WTC11 (cell line): ENCODE results near the gene NFATC3. TPM values are rescaled to one million over a fixed set of nuclear protein-coding genes. Genes with fewer than 3 reads are reported as not detected.
A peak's percentile ranks its signal among the peaks of the same experiment; 100 is the strongest.

Experiments used
- ATAC-seq: fragments of 200-7000 bp; cut with Tn5 transposase; 2 replicates; pipeline ENCODE4 v1.10.0; 2021; ENCODE audit warnings: mild to moderate bottlenecking, moderate library complexity
- Bru-seq: library from RNA; stranded (reverse); fragments of 400-500 nt; gene quantifications from one replicate; lab custom pipeline; 2021; lab: Mats Ljungman, UMichigan
- CTCF ChIA-PET: fragments of 300-600 bp; sonication (Branson Sonifier 250); formaldehyde crosslinking; loops from one replicate; lab custom pipeline; 2021; ENCODE audit warnings: antibody characterized with exemption; lab: Charles Lee
- POLR2A ChIA-PET: fragments of 350-600 bp; sonication (Branson Sonifier 250); formaldehyde crosslinking; loops from one replicate; lab custom pipeline; 2021; ENCODE audit warnings: antibody characterized with exemption; lab: Charles Lee
- DNase-seq: peaks from one replicate; pipeline ENCODE4 v3.0.0; 2021; ENCODE audit warnings: low spot score
- H3K27ac Mint-ChIP-seq: 2 replicates; pipeline ENCODE4 v1.8.0; 2021; ENCODE audit warnings: mixed read lengths
- H3K27me3 Mint-ChIP-seq: 2 replicates; pipeline ENCODE4 v1.8.0; 2021; ENCODE audit warnings: low read depth, mild to moderate bottlenecking, moderate library complexity, mixed read lengths
- H3K36me3 Mint-ChIP-seq: 2 replicates; pipeline ENCODE4 v1.8.0; 2021; ENCODE audit warnings: mixed read lengths
- H3K4me1 Mint-ChIP-seq: 2 replicates; pipeline ENCODE4 v1.8.0; 2022; ENCODE audit warnings: mixed read lengths
- H3K4me3 Mint-ChIP-seq: 2 replicates; pipeline ENCODE4 v1.8.0; 2021; ENCODE audit warnings: mild to moderate bottlenecking, moderate library complexity, mixed read lengths
- H3K9me3 Mint-ChIP-seq: 2 replicates; pipeline ENCODE4 v1.8.0; 2021; ENCODE audit warnings: mixed read lengths
- ATF1 ChIP-seq: sonication (generic); formaldehyde crosslinking; IDR thresholded peaks from 2 replicates; pipeline ENCODE4 v1.8.1; 2023; ENCODE audit warnings: mild to moderate bottlenecking, moderate library complexity, missing genetic modification reagents
- CREM ChIP-seq: sonication (generic); formaldehyde crosslinking; IDR thresholded peaks from 2 replicates; pipeline ENCODE4 v1.8.1; 2022; ENCODE audit warnings: mild to moderate bottlenecking, missing genetic modification reagents, moderate library complexity
- ELF4 ChIP-seq: sonication (generic); formaldehyde crosslinking; IDR thresholded peaks from 2 replicates; pipeline ENCODE4 v1.8.1; 2022; ENCODE audit warnings: low read depth, mild to moderate bottlenecking, moderate library complexity, missing genetic modification reagents
- FOXK1 ChIP-seq: sonication (generic); formaldehyde crosslinking; IDR thresholded peaks from 2 replicates; pipeline ENCODE4 v1.8.0; 2022; ENCODE audit warnings: mild to moderate bottlenecking, moderate library complexity, missing genetic modification reagents
- FOXP1 ChIP-seq: sonication (generic); formaldehyde crosslinking; IDR thresholded peaks from 2 replicates; pipeline ENCODE4 v1.8.0; 2022; ENCODE audit warnings: missing genetic modification reagents, mild to moderate bottlenecking, moderate library complexity, borderline replicate concordance
- GABPB1 ChIP-seq: sonication (generic); formaldehyde crosslinking; IDR thresholded peaks from 2 replicates; pipeline ENCODE4 v1.8.1; 2023; ENCODE audit warnings: mild to moderate bottlenecking, missing genetic modification reagents
- JUN ChIP-seq: sonication (generic); formaldehyde crosslinking; IDR thresholded peaks from 2 replicates; pipeline ENCODE4 v1.8.0; 2023; ENCODE audit warnings: mild to moderate bottlenecking, missing genetic modification reagents
- MYBL2 ChIP-seq: sonication (generic); formaldehyde crosslinking; IDR thresholded peaks from 2 replicates; pipeline ENCODE4 v1.8.1; 2023; ENCODE audit warnings: mild to moderate bottlenecking, moderate library complexity, missing genetic modification reagents
- NFYB ChIP-seq: sonication (generic); formaldehyde crosslinking; conservative IDR thresholded peaks from 2 replicates; pipeline ENCODE4 v1.8.0; 2022; ENCODE audit warnings: low read depth, missing genetic modification reagents
- SP1 ChIP-seq: sonication (generic); formaldehyde crosslinking; conservative IDR thresholded peaks from 2 replicates; pipeline ENCODE4 v1.8.1; 2022; ENCODE audit warnings: missing genetic modification reagents
- ZNF121 ChIP-seq: sonication (generic); formaldehyde crosslinking; IDR thresholded peaks from 2 replicates; pipeline ENCODE4 v1.8.0; 2023; ENCODE audit warnings: missing genetic modification reagents
- ZNF396 ChIP-seq: fragments of 250-450 bp; sonication (Bioruptor Pico); IDR thresholded peaks from 2 replicates; pipeline ENCODE4 v1.8.0; 2021; ENCODE audit warnings: mild to moderate bottlenecking, moderate library complexity, borderline replicate concordance
- ZNF671 ChIP-seq: fragments of 250-450 bp; sonication (Bioruptor Pico); IDR thresholded peaks from 2 replicates; pipeline ENCODE4 v1.8.0; 2021; ENCODE audit warnings: mild to moderate bottlenecking
- long read RNA-seq, 3 experiments: library from RNA in 1 of 3; library from capped mRNA in 1 of 3; library from polyadenylated mRNA in 1 of 3; unstranded in 2 of 3; stranded (forward) in 1 of 3; transcript quantifications; one replicate each; pipeline ENCODE4 v2.0.0, GENCODE V29; 2021
- total RNA-seq: library from RNA; stranded (reverse); gene quantifications from 3 replicates; pipeline ENCODE4 v1.2.3, GENCODE V29; 2021
- TF ChIP-seq, protein P1 (sequence below): sonication (generic); formaldehyde crosslinking; IDR thresholded peaks from 2 replicates; pipeline ENCODE4 v1.8.1; 2022; ENCODE audit warnings: mild to moderate bottlenecking, missing genetic modification reagents, moderate library complexity, borderline replicate concordance
- TF ChIP-seq, protein P2 (sequence below): fragments of 250-450 bp; sonication (Bioruptor Pico); IDR thresholded peaks from 2 replicates; pipeline ENCODE4 v1.9.0; 2021; ENCODE audit warnings: moderate library complexity, mild to moderate bottlenecking, inconsistent platforms, borderline replicate concordance
- TF ChIP-seq, protein P3 (sequence below): sonication (generic); formaldehyde crosslinking; IDR thresholded peaks from 2 replicates; pipeline ENCODE4 v1.8.1; 2023; ENCODE audit warnings: mild to moderate bottlenecking, moderate library complexity, missing genetic modification reagents
- TF ChIP-seq, protein P4 (sequence below): sonication (generic); formaldehyde crosslinking; IDR thresholded peaks from 2 replicates; pipeline ENCODE4 v1.8.0; 2023; ENCODE audit warnings: missing genetic modification reagents, mild to moderate bottlenecking, borderline replicate concordance
- TF ChIP-seq, protein P5 (sequence below): sonication (generic); formaldehyde crosslinking; IDR thresholded peaks from 2 replicates; pipeline ENCODE4 v1.8.1; 2023; ENCODE audit warnings: mild to moderate bottlenecking, missing genetic modification reagents, moderate library complexity

The NFATC3 gene
- total RNA-seq (32.5 to 34.6 TPM (median 33.3 TPM) in 3 replicates), Bru-seq, nascent RNA (percentile 66 among the genes with signal in this experiment)
- long read RNA-seq, experiment 1, full-length matches to known transcripts, result 78 of 116 reads
- long read RNA-seq, experiment 1, partial matches to known transcripts, result 12 of 116 reads
- long read RNA-seq, experiment 1, other reads (novel, unspliced or antisense), result 26 of 116 reads
- long read RNA-seq, experiment 2, full-length matches to known transcripts, result 2 of 14 reads
- long read RNA-seq, experiment 2, partial matches to known transcripts, result 2 of 14 reads
- long read RNA-seq, experiment 2, other reads (novel, unspliced or antisense), result 10 of 14 reads
- long read RNA-seq, experiment 3, partial matches to known transcripts, result 2 of 2 reads
- long read RNA-seq, experiment 3, other reads (novel, unspliced or antisense), result 0 of 2 reads

DNA sequence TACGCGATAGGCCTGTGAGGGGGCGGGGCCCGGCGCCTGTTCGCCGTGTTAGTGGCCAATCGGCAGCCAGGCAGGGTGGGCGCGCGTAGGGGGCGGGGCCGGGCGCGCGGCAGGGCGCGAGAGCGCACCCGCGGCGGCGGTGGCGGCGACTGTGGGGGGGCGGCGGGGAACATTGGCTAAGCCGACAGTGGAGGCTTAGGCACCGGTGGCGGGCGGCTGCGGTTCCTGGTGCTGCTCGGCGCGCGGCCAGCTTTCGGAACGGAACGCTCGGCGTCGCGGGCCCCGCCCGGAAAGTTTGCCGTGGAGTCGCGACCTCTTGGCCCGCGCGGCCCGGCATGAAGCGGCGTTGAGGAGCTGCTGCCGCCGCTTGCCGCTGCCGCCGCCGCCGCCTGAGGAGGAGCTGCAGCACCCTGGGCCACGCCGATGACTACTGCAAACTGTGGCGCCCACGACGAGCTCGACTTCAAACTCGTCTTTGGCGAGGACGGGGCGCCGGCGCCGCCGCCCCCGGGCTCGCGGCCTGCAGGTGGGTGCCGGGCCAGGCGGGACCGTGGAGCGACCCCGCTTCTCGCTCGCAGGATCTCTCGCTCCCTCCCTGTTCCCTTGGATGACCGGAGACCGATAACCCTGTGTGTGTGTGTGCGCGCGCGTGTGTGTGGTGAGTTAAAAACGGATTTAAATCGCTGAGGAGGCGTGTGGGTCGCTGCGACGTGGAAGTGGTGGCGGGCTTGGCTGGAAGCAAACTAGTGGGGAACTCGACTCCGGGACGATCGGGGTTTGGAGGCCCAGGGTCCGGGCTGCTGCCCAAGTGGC lies at the start of gene NFATC3:
NFATC3 (plus strand) TSS at position 112 of the 813 bp plus-strand sequence; CDS start at position 424, 312 bp downstream.
- Mint-ChIP-seq H3K27me3 (no peaks in the 10 kb centered on the region), H3K4me3 (peak within 1 kb of the TSS; percentile 97), H3K4me1 (peaks cover 20% of the 10 kb centered on the region), H3K27ac (peak within 1 kb of the TSS; percentile 78), H3K9me3 (no peaks in the 10 kb centered on the region), H3K36me3 (no peaks in the 10 kb centered on the region)
- DNase-seq (peak; percentile 98), ATAC-seq (peak; percentile 65)
- CTCF ChIA-PET, result interaction anchor here (0.7 to 4.3 kb wide), 19 partner anchors 8 to 564 kb away, joined by 3 to 58 read pairs (median 7); partner anchors contain the start of genes ESRP2, NRN1L, PRMT7 and SLC7A6
- POLR2A ChIA-PET, result interaction anchor here (0.6 to 2.3 kb wide), 12 partner anchors 8 to 721 kb away, joined by 3 to 39 read pairs (median 4); partner anchors contain the start of genes ESRP2, PLA2G15 and PSMB10
- TF ChIP-seq GABPB1 (CRISPR knock-in tag) (peak; percentile 43; the same call in 1 of the 2 replicates), FOXP1 (CRISPR knock-in tag) (peak; percentile 32; the same call in 1 of the 2 replicates), ELF4 (CRISPR knock-in tag) (no peak), ZNF396 (CRISPR knock-in tag) (no peak), ZNF671 (no peak), ATF1 (0 out of 2 replicates have a peak, but pooled peaks have one; percentile 55), FOXK1 (CRISPR knock-in tag) (0 out of 2 replicates have a peak, but pooled peaks have one; percentile 10), NFYB (CRISPR knock-in tag) (peak; percentile 15; the same call in 1 of the 2 replicates), MYBL2 (CRISPR knock-in tag) (no peak), JUN (0 out of 2 replicates have a peak, but pooled peaks have one; percentile 19), SP1 (CRISPR knock-in tag) (peak; percentile 53; the same call in 1 of the 2 replicates), CREM (CRISPR knock-in tag) (no peak), ZNF121 (CRISPR knock-in tag) (peak; percentile 94)
- TF ChIP-seq, protein P1, sequence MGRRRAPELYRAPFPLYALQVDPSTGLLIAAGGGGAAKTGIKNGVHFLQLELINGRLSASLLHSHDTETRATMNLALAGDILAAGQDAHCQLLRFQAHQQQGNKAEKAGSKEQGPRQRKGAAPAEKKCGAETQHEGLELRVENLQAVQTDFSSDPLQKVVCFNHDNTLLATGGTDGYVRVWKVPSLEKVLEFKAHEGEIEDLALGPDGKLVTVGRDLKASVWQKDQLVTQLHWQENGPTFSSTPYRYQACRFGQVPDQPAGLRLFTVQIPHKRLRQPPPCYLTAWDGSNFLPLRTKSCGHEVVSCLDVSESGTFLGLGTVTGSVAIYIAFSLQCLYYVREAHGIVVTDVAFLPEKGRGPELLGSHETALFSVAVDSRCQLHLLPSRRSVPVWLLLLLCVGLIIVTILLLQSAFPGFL, result no peak
- TF ChIP-seq, protein P2, sequence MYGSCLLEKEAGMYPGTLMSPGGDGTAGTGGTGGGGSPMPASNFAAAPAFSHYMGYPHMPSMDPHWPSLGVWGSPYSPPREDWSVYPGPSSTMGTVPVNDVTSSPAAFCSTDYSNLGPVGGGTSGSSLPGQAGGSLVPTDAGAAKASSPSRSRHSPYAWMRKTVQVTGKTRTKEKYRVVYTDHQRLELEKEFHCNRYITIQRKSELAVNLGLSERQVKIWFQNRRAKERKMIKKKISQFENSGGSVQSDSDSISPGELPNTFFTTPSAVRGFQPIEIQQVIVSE (CRISPR knock-in tag), result no peak
- TF ChIP-seq, protein P3, sequence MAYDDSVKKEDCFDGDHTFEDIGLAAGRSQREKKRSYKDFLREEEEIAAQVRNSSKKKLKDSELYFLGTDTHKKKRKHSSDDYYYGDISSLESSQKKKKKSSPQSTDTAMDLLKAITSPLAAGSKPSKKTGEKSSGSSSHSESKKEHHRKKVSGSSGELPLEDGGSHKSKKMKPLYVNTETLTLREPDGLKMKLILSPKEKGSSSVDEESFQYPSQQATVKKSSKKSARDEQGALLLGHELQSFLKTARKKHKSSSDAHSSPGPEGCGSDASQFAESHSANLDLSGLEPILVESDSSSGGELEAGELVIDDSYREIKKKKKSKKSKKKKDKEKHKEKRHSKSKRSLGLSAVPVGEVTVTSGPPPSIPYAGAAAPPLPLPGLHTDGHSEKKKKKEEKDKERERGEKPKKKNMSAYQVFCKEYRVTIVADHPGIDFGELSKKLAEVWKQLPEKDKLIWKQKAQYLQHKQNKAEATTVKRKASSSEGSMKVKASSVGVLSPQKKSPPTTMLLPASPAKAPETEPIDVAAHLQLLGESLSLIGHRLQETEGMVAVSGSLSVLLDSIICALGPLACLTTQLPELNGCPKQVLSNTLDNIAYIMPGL (CRISPR knock-in tag), result peak; percentile 75; the same call in 1 of the 2 replicates
- TF ChIP-seq, protein P4, sequence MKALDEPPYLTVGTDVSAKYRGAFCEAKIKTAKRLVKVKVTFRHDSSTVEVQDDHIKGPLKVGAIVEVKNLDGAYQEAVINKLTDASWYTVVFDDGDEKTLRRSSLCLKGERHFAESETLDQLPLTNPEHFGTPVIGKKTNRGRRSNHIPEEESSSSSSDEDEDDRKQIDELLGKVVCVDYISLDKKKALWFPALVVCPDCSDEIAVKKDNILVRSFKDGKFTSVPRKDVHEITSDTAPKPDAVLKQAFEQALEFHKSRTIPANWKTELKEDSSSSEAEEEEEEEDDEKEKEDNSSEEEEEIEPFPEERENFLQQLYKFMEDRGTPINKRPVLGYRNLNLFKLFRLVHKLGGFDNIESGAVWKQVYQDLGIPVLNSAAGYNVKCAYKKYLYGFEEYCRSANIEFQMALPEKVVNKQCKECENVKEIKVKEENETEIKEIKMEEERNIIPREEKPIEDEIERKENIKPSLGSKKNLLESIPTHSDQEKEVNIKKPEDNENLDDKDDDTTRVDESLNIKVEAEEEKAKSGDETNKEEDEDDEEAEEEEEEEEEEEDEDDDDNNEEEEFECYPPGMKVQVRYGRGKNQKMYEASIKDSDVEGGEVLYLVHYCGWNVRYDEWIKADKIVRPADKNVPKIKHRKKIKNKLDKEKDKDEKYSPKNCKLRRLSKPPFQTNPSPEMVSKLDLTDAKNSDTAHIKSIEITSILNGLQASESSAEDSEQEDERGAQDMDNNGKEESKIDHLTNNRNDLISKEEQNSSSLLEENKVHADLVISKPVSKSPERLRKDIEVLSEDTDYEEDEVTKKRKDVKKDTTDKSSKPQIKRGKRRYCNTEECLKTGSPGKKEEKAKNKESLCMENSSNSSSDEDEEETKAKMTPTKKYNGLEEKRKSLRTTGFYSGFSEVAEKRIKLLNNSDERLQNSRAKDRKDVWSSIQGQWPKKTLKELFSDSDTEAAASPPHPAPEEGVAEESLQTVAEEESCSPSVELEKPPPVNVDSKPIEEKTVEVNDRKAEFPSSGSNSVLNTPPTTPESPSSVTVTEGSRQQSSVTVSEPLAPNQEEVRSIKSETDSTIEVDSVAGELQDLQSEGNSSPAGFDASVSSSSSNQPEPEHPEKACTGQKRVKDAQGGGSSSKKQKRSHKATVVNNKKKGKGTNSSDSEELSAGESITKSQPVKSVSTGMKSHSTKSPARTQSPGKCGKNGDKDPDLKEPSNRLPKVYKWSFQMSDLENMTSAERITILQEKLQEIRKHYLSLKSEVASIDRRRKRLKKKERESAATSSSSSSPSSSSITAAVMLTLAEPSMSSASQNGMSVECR, result 0 out of 2 replicates have a peak, but pooled peaks have one; percentile 55
- TF ChIP-seq, protein P5, sequence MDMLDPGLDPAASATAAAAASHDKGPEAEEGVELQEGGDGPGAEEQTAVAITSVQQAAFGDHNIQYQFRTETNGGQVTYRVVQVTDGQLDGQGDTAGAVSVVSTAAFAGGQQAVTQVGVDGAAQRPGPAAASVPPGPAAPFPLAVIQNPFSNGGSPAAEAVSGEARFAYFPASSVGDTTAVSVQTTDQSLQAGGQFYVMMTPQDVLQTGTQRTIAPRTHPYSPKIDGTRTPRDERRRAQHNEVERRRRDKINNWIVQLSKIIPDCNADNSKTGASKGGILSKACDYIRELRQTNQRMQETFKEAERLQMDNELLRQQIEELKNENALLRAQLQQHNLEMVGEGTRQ, result peak; percentile 88
